IMR-90 (cell line): ENCODE measurements around the gene FAM118A. TPM values are rescaled to one million over a fixed set of nuclear protein-coding genes. Genes with fewer than 3 reads are reported as not detected.

Experiments used
- CEBPB ChIP-seq: IDR thresholded peaks from 2 replicates; pipeline ENCODE4 v1.6.1; 2012; ENCODE audit warnings: low read depth, low read length, improper control_type of control experiment
- CHD1 ChIP-seq: IDR thresholded peaks from 2 replicates; pipeline ENCODE4 v1.6.1; 2012; ENCODE audit warnings: low read depth, low read length, improper control_type of control experiment
- RAD21 ChIP-seq: IDR thresholded peaks from 2 replicates; pipeline ENCODE4 v1.6.1; 2012; ENCODE audit warnings: low read length, improper control_type of control experiment
- RCOR1 ChIP-seq: IDR thresholded peaks from 2 replicates; pipeline ENCODE4 v1.6.1; 2012; ENCODE audit warnings: mild to moderate bottlenecking, low read length, improper control_type of control experiment; ENCODE audit not compliant: insufficient replicate concordance
- polyA plus RNA-seq, 3 experiments: library from polyadenylated mRNA; depleted of rRNA; stranded (reverse); fragments of >200 nt; gene quantifications; 2 replicates each; pipeline ENCODE4 v1.2.3, GENCODE V29; 2012; ENCODE audit warnings: low replicate concordance in 1 of 3
- total RNA-seq: library from RNA; depleted of rRNA; stranded (reverse); fragments of >200 nt; gene quantifications from 2 replicates; pipeline ENCODE4 v1.2.3, GENCODE V29; 2012

FAM118A gene
- total and polyA plus RNA-seq, 2 of the 4 experiments (the other 2 are of a cell fraction): 20.6 to 95.6 TPM

GRCh38 chr22:45268958-45269844 lies 40.5 kb upstream of the FAM118A start (continued):
- TF ChIP-seq CHD1 (no peak), RCOR1 (no peak), CEBPB (no peak), RAD21 (peak; percentile 93)
